DND-41 (cell line): ENCODE results near the gene SF3A1.

Source experiments
- EZH2 ChIP-seq: IDR thresholded peaks from 3 replicates; pipeline ENCODE4 v1.6.1; 2012; ENCODE audit warnings: borderline replicate concordance, low read depth, mild to moderate bottlenecking, moderate library complexity, low read length, inconsistent platforms; ENCODE audit not compliant: severe bottlenecking
- TF ChIP-seq, protein P1 (sequence below): IDR thresholded peaks from 2 replicates; pipeline ENCODE4 v1.5.1; 2012; ENCODE audit warnings: borderline replicate concordance, low read length, moderate library complexity, mild to moderate bottlenecking; ENCODE audit not compliant: poor library complexity, severe bottlenecking; ENCODE audit errors: extremely low read depth

DNA sequence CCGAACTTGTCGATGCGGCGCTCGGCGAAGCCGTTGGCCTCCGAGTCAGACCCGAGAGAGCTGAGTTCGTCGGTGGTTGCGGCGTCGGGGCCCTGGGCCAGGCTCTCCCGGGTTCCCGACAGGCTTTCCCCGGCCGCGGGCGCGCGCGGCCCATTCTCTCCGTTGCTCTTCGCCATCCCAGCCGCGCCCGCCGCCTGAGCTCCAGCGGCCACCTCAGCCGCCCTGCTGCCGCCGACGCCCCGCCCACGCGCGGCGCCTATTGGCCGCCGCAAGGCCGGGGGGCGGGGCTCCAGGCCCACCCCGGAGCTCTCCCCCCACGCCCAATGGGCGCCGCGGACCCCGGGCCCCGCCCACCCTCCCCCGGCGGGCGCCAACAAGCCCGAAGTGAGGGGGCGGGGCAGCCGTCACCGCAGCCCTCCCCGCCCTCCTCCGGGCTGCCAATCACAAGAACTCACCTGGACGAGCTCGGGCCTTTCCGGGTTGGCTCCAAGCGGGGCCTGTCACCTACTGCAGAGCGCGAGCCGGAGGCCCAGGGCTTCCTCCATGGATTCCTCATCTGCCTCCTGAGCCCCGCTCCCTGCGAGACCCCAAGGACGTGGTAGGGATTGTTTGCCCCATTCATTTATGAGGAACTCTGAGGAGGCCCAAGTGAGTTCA is 29.9 kb downstream of the SF3A1 start, which contains the start of gene TBC1D10A:
- TF ChIP-seq EZH2, result no peak
- TF ChIP-seq, protein P1, sequence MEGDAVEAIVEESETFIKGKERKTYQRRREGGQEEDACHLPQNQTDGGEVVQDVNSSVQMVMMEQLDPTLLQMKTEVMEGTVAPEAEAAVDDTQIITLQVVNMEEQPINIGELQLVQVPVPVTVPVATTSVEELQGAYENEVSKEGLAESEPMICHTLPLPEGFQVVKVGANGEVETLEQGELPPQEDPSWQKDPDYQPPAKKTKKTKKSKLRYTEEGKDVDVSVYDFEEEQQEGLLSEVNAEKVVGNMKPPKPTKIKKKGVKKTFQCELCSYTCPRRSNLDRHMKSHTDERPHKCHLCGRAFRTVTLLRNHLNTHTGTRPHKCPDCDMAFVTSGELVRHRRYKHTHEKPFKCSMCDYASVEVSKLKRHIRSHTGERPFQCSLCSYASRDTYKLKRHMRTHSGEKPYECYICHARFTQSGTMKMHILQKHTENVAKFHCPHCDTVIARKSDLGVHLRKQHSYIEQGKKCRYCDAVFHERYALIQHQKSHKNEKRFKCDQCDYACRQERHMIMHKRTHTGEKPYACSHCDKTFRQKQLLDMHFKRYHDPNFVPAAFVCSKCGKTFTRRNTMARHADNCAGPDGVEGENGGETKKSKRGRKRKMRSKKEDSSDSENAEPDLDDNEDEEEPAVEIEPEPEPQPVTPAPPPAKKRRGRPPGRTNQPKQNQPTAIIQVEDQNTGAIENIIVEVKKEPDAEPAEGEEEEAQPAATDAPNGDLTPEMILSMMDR, result no peak
